ENCODE data around the gene ACAN. TPM values are rescaled to one million over a fixed set of nuclear protein-coding genes. Genes with fewer than 3 reads are reported as not detected.

ACAN gene
- total and polyA plus RNA-seq, 5 donors from 2014 or later, result 0.06 to 0.32 TPM; not detected in 3

DNA sequence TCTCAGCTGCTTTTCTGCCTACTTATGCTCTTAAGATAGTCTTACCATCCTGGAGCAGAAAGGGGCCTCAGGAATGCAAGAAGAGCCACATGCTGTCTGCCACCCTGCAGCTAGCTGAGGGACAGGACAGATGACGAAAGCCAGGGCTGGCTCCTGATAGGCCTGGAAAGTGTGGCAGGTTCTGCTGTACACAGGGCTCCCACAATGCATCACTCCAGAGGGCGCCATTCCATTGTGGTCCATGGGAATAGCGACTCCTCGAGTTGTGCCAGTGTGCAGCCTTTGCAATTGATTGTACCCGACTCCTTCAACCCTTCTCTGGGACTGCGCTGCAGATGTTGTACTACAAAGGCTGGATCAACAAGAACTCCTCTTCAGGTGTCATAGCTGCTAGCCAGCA is 11.2 kb downstream of the ACAN start:
- DNase-seq (no peak), ATAC-seq (ENCODE audit: low read depth in 2 of 2) (no peak)
- Histone ChIP-seq H3K27ac (ENCODE audit: insufficient read depth, low read length, poor library complexity, severe bottlenecking) (no peak overlapping the region), H3K4me1 (ENCODE audit: control insufficient read depth, insufficient read depth, low read length, poor library complexity, severe bottlenecking) (no peaks in the 10 kb centered on the region), H3K36me3 (ENCODE audit: control insufficient read depth, insufficient read depth, low read length) (no peaks in the 10 kb centered on the region), H3K4me3 (ENCODE audit: low read depth, low read length) (no peak overlapping the region), H3K27me3 (ENCODE audit: control insufficient read depth, insufficient read depth, low read length) (peaks cover 3% of the 10 kb centered on the region), H3K9me3 (ENCODE audit: control insufficient read depth in 2 of 2, low read length in 2 of 2) (no peaks in the 10 kb centered on the region)
- peaks cover 41% of the 10 kb centered on the region for H3K27me3 Mint-ChIP-seq
- no peak overlapping the region for H3K27ac Mint-ChIP-seq
- H3K4me3 Mint-ChIP-seq, result no peak overlapping the region
- no peaks in the 10 kb centered on the region for H3K36me3 Mint-ChIP-seq
- H3K4me1 Mint-ChIP-seq, result no peaks in the 10 kb centered on the region
- H3K9me3 Mint-ChIP-seq, result peaks cover 0 to 2% (median 0%) of the 10 kb centered on the region in 7 donors

- H3K27me3 ChIP-seq (ENCODE audit: control insufficient read depth, insufficient read depth, low read length), result no peaks in the 10 kb centered on the region
- H3K27ac Mint-ChIP-seq, result peak overlapping the region in 1 of 3 donors; percentile 32
- no peaks in the 10 kb centered on the region for H3K36me3 Mint-ChIP-seq
- H3K27me3 Mint-ChIP-seq, result peaks cover 20% of the 10 kb centered on the region
- DNase-seq, result no peak
- no peaks in the 10 kb centered on the region for H3K36me3 ChIP-seq (ENCODE audit: control insufficient read depth, insufficient read depth, low read length)
- no peak overlapping the region for H3K4me3 Mint-ChIP-seq
- ATAC-seq (ENCODE audit: low read depth in 2 of 2), result no peak
- H3K4me1 ChIP-seq (ENCODE audit: control insufficient read depth, insufficient read depth, low read length, poor library complexity, severe bottlenecking), result no peaks in the 10 kb centered on the region
- no peak overlapping the region for H3K4me3 ChIP-seq (ENCODE audit: low read depth, low read length)
- no peak overlapping the region for H3K27ac ChIP-seq (ENCODE audit: insufficient read depth, low read length, poor library complexity, severe bottlenecking)
- H3K9me3 ChIP-seq (ENCODE audit: control insufficient read depth in 2 of 2, low read length in 2 of 2), result no peaks in the 10 kb centered on the region
- H3K4me1 Mint-ChIP-seq, result no peaks in the 10 kb centered on the region
- H3K9me3 Mint-ChIP-seq, result peaks cover 0 to 3% (median 0%) of the 10 kb centered on the region in 7 donors
Measured at GRCh38 chr15:88818920-88819319, 15.7 kb downstream of the ACAN start.

DNA sequence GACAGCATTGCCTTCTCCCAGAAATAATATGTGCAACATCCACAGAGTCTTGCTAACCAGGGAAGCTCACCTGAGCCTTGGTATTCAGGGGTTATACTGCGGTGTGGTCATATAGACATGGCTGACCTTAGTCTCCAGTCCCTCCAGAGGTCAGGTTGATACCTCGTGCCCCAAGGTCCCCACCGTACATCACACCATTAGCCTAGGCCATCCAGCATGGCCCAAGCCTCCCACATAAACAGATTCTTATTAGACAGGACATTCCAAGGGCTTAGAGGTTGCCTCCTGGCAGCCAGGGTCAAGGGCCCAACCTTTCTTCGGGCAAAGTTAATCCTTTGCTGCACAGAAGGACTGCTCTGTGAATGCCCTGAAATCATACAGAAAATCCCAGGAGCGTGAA is 18.8 kb downstream of the ACAN start:
- Mint-ChIP-seq H3K4me1 (no peaks in the 10 kb centered on the region), H3K36me3 (no peaks in the 10 kb centered on the region), H3K27ac (no peak overlapping the region), H3K4me3 (no peak overlapping the region), H3K27me3 (peaks cover 15% of the 10 kb centered on the region), H3K9me3 (peaks cover 0 to 3% (median 0%) of the 10 kb centered on the region in 7 donors)
- no peaks in the 10 kb centered on the region for H3K27me3 ChIP-seq (ENCODE audit: control insufficient read depth, insufficient read depth, low read length)
- no peak for DNase-seq
- no peak for ATAC-seq (ENCODE audit: low read depth in 2 of 2)
- no peak overlapping the region for H3K4me3 ChIP-seq (ENCODE audit: low read depth, low read length)
- no peaks in the 10 kb centered on the region for H3K4me1 ChIP-seq (ENCODE audit: control insufficient read depth, insufficient read depth, low read length, poor library complexity, severe bottlenecking)
- no peak overlapping the region for H3K27ac ChIP-seq (ENCODE audit: insufficient read depth, low read length, poor library complexity, severe bottlenecking)
- H3K9me3 ChIP-seq (ENCODE audit: control insufficient read depth in 2 of 2, low read length in 2 of 2), result no peaks in the 10 kb centered on the region
- no peaks in the 10 kb centered on the region for H3K36me3 ChIP-seq (ENCODE audit: control insufficient read depth, insufficient read depth, low read length)

- H3K27ac ChIP-seq (ENCODE audit: insufficient read depth, low read length, poor library complexity, severe bottlenecking), result no peak overlapping the region
- no peaks in the 10 kb centered on the region for H3K27me3 ChIP-seq (ENCODE audit: control insufficient read depth, insufficient read depth, low read length)
- no peak overlapping the region for H3K27ac Mint-ChIP-seq
- no peak overlapping the region for H3K4me3 ChIP-seq (ENCODE audit: low read depth, low read length)
- ATAC-seq (ENCODE audit: low read depth in 2 of 2) (no peak), DNase-seq (no peak)
- H3K4me3 Mint-ChIP-seq, result no peak overlapping the region
- no peaks in the 10 kb centered on the region for H3K9me3 ChIP-seq (ENCODE audit: control insufficient read depth in 2 of 2, low read length in 2 of 2)
- no peaks in the 10 kb centered on the region for H3K4me1 Mint-ChIP-seq
- H3K4me1 ChIP-seq (ENCODE audit: control insufficient read depth, insufficient read depth, low read length, poor library complexity, severe bottlenecking), result no peaks in the 10 kb centered on the region
- H3K27me3 Mint-ChIP-seq, result peaks cover 4% of the 10 kb centered on the region
- H3K36me3 Mint-ChIP-seq, result no peaks in the 10 kb centered on the region
- peaks cover 0 to 1% (median 0%) of the 10 kb centered on the region in 7 donors for H3K9me3 Mint-ChIP-seq
- H3K36me3 ChIP-seq (ENCODE audit: control insufficient read depth, insufficient read depth, low read length), result no peaks in the 10 kb centered on the region
Measured at GRCh38 chr15:88828791-88829190, 25.6 kb downstream of the ACAN start.

GRCh38 chr15:88830016-88830415 is 26.8 kb downstream of the ACAN start:
- Histone ChIP-seq H3K36me3 (ENCODE audit: control insufficient read depth, insufficient read depth, low read length) (no peaks in the 10 kb centered on the region), H3K4me1 (ENCODE audit: control insufficient read depth, insufficient read depth, low read length, poor library complexity, severe bottlenecking) (no peaks in the 10 kb centered on the region), H3K27me3 (ENCODE audit: control insufficient read depth, insufficient read depth, low read length) (no peaks in the 10 kb centered on the region), H3K27ac (ENCODE audit: insufficient read depth, low read length, poor library complexity, severe bottlenecking) (no peak overlapping the region), H3K9me3 (ENCODE audit: control insufficient read depth in 2 of 2, low read length in 2 of 2) (no peaks in the 10 kb centered on the region), H3K4me3 (ENCODE audit: low read depth, low read length) (no peak overlapping the region)
- no peak overlapping the region for H3K27ac Mint-ChIP-seq
- no peaks in the 10 kb centered on the region for H3K36me3 Mint-ChIP-seq
- ATAC-seq (ENCODE audit: low read depth in 2 of 2) (no peak), DNase-seq (no peak)
- peaks cover 0 to 8% (median 2%) of the 10 kb centered on the region in 4 donors for H3K4me1 Mint-ChIP-seq
- peaks cover 3% of the 10 kb centered on the region for H3K27me3 Mint-ChIP-seq
- H3K9me3 Mint-ChIP-seq, result peaks cover 0 to 1% (median 0%) of the 10 kb centered on the region in 7 donors
- H3K4me3 Mint-ChIP-seq, result no peak overlapping the region

- Mint-ChIP-seq H3K27me3 (no peaks in the 10 kb centered on the region), H3K4me1 (peaks cover 0 to 8% (median 2%) of the 10 kb centered on the region in 4 donors), H3K27ac (peak overlapping the region in 2 of 3 donors; percentile 6 to 92), H3K4me3 (no peak overlapping the region), H3K9me3 (peaks cover 0 to 1% (median 0%) of the 10 kb centered on the region in 7 donors), H3K36me3 (no peaks in the 10 kb centered on the region)
- no peaks in the 10 kb centered on the region for H3K4me1 ChIP-seq (ENCODE audit: control insufficient read depth, insufficient read depth, low read length, poor library complexity, severe bottlenecking)
- H3K4me3 ChIP-seq (ENCODE audit: low read depth, low read length), result no peak overlapping the region
- no peaks in the 10 kb centered on the region for H3K27me3 ChIP-seq (ENCODE audit: control insufficient read depth, insufficient read depth, low read length)
- no peaks in the 10 kb centered on the region for H3K9me3 ChIP-seq (ENCODE audit: control insufficient read depth in 2 of 2, low read length in 2 of 2)
- H3K36me3 ChIP-seq (ENCODE audit: control insufficient read depth, insufficient read depth, low read length), result no peaks in the 10 kb centered on the region
- ATAC-seq (ENCODE audit: low read depth in 2 of 2), result no peak
- no peak overlapping the region for H3K27ac ChIP-seq (ENCODE audit: insufficient read depth, low read length, poor library complexity, severe bottlenecking)
- no peak for DNase-seq
Measured at GRCh38 chr15:88832820-88833730, 29.8 kb downstream of the ACAN start.

GRCh38 chr15:88833731-88834100 is 30.5 kb downstream of the ACAN start:
- no peak for DNase-seq
- H3K4me3 ChIP-seq (ENCODE audit: low read depth, low read length), result no peak overlapping the region

More at GRCh38 chr15:88833731-88834100, 30.5 kb downstream of the ACAN start:
- Mint-ChIP-seq H3K27ac (no peak overlapping the region), H3K36me3 (no peaks in the 10 kb centered on the region), H3K4me3 (no peak overlapping the region), H3K27me3 (no peaks in the 10 kb centered on the region), H3K9me3 (peaks cover 0 to 1% (median 0%) of the 10 kb centered on the region in 7 donors), H3K4me1 (peaks cover 0 to 8% (median 2%) of the 10 kb centered on the region in 4 donors)
- Histone ChIP-seq H3K27ac (ENCODE audit: insufficient read depth, low read length, poor library complexity, severe bottlenecking) (no peak overlapping the region), H3K36me3 (ENCODE audit: control insufficient read depth, insufficient read depth, low read length) (no peaks in the 10 kb centered on the region), H3K9me3 (ENCODE audit: control insufficient read depth in 2 of 2, low read length in 2 of 2) (no peaks in the 10 kb centered on the region), H3K4me1 (ENCODE audit: control insufficient read depth, insufficient read depth, low read length, poor library complexity, severe bottlenecking) (no peaks in the 10 kb centered on the region), H3K27me3 (ENCODE audit: control insufficient read depth, insufficient read depth, low read length) (no peaks in the 10 kb centered on the region)
- no peak for ATAC-seq (ENCODE audit: low read depth in 2 of 2)

Data from CD4-positive, CD25-positive, alpha-beta regulatory T cell (primary cell).